ENCODE data around the gene UGT1A10.

The UGT1A10 gene

DNA sequence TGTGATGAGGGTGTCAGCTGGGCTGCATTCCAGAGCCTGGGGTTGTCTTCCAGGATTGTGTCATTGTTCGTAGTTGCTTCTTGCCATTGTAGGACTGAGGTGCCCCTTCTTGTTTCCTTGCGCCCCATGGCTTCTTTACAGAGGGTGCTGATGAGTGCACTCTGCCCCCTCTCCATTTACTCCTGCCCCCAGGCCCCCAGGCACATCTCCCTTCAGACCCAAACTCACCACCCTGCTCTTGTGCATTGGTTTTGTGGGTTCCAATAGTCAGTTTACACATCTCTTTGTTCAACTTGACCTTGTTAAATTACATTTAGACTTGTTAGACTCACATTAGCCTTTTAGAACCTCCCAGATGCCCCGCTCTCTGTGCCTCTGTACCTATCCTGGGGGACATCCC lies 184.9 kb downstream of the UGT1A10 start:
- Histone ChIP-seq H3K27me3 (ENCODE audit: control insufficient read depth, insufficient read depth, low read length) (no peaks in the 10 kb centered on the region), H3K4me1 (ENCODE audit: control insufficient read depth, insufficient read depth, low read length) (no peaks in the 10 kb centered on the region), H3K27ac (ENCODE audit: low read depth, low read length) (no peak overlapping the region), H3K36me3 (ENCODE audit: control insufficient read depth, insufficient read depth, low read length) (no peaks in the 10 kb centered on the region), H3K9ac (ENCODE audit: low read length) (no peak overlapping the region), H3K4me3 (ENCODE audit: low read length) (no peak overlapping the region)

DNA sequence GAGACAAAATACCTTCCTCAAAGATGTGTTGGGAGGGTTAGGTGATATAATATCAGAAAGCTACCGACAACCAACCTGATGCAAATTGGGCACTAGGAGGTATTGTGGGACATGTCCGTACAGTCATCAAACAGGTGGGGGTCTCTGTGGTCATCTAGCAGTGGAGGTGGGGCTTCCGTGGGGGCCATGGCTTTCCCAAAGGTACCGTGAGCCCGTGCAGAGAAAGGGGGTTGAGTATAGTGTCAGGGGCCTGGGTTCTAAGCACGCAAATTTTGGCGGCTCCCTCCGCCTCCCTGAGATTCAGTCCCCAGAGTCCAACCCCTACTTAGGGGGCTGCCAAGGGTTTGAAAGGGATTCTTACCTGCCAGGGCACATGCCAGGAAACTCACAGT lies 185.5 kb downstream of the UGT1A10 start:
- Histone ChIP-seq H3K27me3 (ENCODE audit: control insufficient read depth, insufficient read depth, low read length) (no peaks in the 10 kb centered on the region), H3K27ac (ENCODE audit: low read depth, low read length) (no peak overlapping the region), H3K9ac (ENCODE audit: low read length) (no peak overlapping the region), H3K36me3 (ENCODE audit: control insufficient read depth, insufficient read depth, low read length) (no peaks in the 10 kb centered on the region), H3K4me3 (ENCODE audit: low read length) (no peak overlapping the region), H3K4me1 (ENCODE audit: control insufficient read depth, insufficient read depth, low read length) (no peaks in the 10 kb centered on the region)

- Histone ChIP-seq H3K27me3 (ENCODE audit: control insufficient read depth, insufficient read depth, low read length) (no peaks in the 10 kb centered on the region), H3K4me3 (ENCODE audit: low read length) (no peak overlapping the region), H3K4me1 (ENCODE audit: control insufficient read depth, insufficient read depth, low read length) (no peaks in the 10 kb centered on the region), H3K9ac (ENCODE audit: low read length) (no peak overlapping the region), H3K36me3 (ENCODE audit: control insufficient read depth, insufficient read depth, low read length) (no peaks in the 10 kb centered on the region), H3K27ac (ENCODE audit: low read depth, low read length) (no peak overlapping the region)
These were observed 186.0 kb downstream of the UGT1A10 start for GRCh38 chr2:233822101-233822771.
